ENCODE measurements around the gene ADAP1. TPM values are rescaled to one million over a fixed set of nuclear protein-coding genes. Genes with fewer than 3 reads are reported as not detected.

Gene ADAP1
- total RNA-seq, 6 experiments from 2014 or later = 1.4 to 4.2 (median 2.7) TPM

- WGBS (ENCODE audit: insufficient coverage, low coverage, low lambda C conversion rate, missing lambda C conversion rate) = no CpG with 5 or more reads among the region's 20 CpGs
- H3K9me3 ChIP-seq = no peaks in the 10 kb centered on the region
- no peaks in the 10 kb centered on the region for H3K27me3 ChIP-seq
- DNase-seq (no peak), ATAC-seq (no peak)
- H3K4me1 ChIP-seq = no peaks in the 10 kb centered on the region
- H3K4me3 ChIP-seq = no peak overlapping the region
- no peak for TF ChIP-seq CTCF (IDR thresholded peaks at IDR 0.05)
- intact Hi-C loops (cut with DNase I) = no loop called here
- H3K36me3 ChIP-seq = no peaks in the 10 kb centered on the region
- H3K27ac ChIP-seq = no peak overlapping the region
Measured at GRCh38 chr7:983616-984071, 29.2 kb upstream of the ADAP1 start.

DNA sequence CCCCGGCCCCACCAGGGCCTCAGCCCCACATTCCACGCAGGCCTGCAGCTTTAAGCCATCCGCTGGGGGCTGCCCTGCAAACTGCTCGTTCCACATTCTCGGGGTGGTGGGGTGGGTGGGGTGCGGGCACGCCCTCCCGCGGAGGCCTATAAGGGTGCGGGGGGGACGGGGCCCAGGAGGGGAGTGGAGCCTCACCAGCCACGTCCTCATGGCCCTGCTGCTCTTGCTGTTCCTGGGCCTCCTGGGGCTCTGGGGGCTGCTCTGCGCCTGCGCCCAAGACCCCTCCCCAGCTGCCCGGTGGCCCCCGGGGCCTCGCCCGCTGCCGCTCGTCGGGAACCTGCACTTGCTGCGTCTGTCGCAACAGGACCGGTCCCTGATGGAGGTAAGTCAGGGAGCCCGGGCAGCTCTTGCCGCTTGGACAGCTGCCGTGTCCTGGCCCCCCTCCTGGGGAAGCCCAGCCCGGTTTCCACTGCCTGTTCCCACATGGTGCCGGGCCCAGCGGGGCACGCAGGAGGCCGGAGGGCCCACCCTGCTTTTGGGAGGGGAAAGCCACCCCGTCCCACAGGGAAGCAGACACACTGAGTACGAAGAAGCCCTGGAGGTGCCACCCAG is 28.6 kb upstream of the ADAP1 start, which contains the start of gene CYP2W1:
CYP2W1 (plus strand) TSS at position 178 of the 612 bp plus-strand sequence; CDS start at position 209, 31 bp downstream.
- intact Hi-C loops (cut with DNase I) = no loop called here
- Histone ChIP-seq H3K27me3 (no peaks in the 10 kb centered on the region), H3K36me3 (no peaks in the 10 kb centered on the region), H3K4me1 (no peaks in the 10 kb centered on the region), H3K4me3 (no peak within 1 kb of the TSS), H3K27ac (no peak within 1 kb of the TSS), H3K9me3 (no peaks in the 10 kb centered on the region)
- no peak for ATAC-seq
- TF ChIP-seq CTCF (IDR thresholded peaks at IDR 0.05) = no peak
- TF ChIP-seq POLR2A (IDR thresholded peaks at IDR 0.05) = no peak
- 64% methylated on average over 4 of the region's 34 CpGs for WGBS (ENCODE audit: insufficient coverage, low coverage, low lambda C conversion rate, missing lambda C conversion rate)
- no peak for DNase-seq

GRCh38 chr7:982511-983003 is 28.1 kb upstream of the ADAP1 start:
- TF ChIP-seq CTCF (IDR thresholded peaks at IDR 0.05) (no peak), POLR2A (IDR thresholded peaks at IDR 0.05) (no peak)
- no peak overlapping the region for H3K27ac ChIP-seq
- H3K4me3 ChIP-seq = no peak overlapping the region
- no peaks in the 10 kb centered on the region for H3K36me3 ChIP-seq
- intact Hi-C loops (cut with DNase I) = no loop called here
- H3K27me3 ChIP-seq = no peaks in the 10 kb centered on the region
- ATAC-seq (no peak), DNase-seq (no peak)
- peaks cover 0 to 5% (median 2%) of the 10 kb centered on the region in 4 donors for H3K4me1 ChIP-seq
- H3K9me3 ChIP-seq = no peaks in the 10 kb centered on the region
- WGBS (ENCODE audit: insufficient coverage, low coverage, low lambda C conversion rate, missing lambda C conversion rate) = no CpG with 5 or more reads among the region's 10 CpGs

GRCh38 chr7:981793-982510 is 27.5 kb upstream of the ADAP1 start:
- no peak overlapping the region for H3K27ac ChIP-seq
- 68% methylated on average over 2 of the region's 19 CpGs for WGBS (ENCODE audit: insufficient coverage, low coverage, low lambda C conversion rate, missing lambda C conversion rate)
- H3K27me3 ChIP-seq = no peaks in the 10 kb centered on the region
- no peak for TF ChIP-seq CTCF (IDR thresholded peaks at IDR 0.05)
- no peak for TF ChIP-seq POLR2A (IDR thresholded peaks at IDR 0.05)
- no peaks in the 10 kb centered on the region for H3K9me3 ChIP-seq
- peaks cover 0 to 11% (median 5%) of the 10 kb centered on the region in 4 donors for H3K4me1 ChIP-seq
- DNase-seq (no peak), ATAC-seq (no peak)
- intact Hi-C loops (cut with DNase I) = no loop called here
- H3K4me3 ChIP-seq = no peak overlapping the region
- H3K36me3 ChIP-seq = no peaks in the 10 kb centered on the region
